Gastroesophageal sphincter (tissue), 4 donors: Measurements from ENCODE around the gene FNDC11. TPM values are rescaled to one million over a fixed set of nuclear protein-coding genes. Genes with fewer than 3 reads are reported as not detected.

ENCODE experiments used
- ATAC-seq: fragments of 150-250 bp; one replicate; pipeline ENCODE4 v1.9.1; 2016; ENCODE audit warnings: mild to moderate bottlenecking, moderate library complexity
- H3K27ac ChIP-seq, 4 donors: fragments of 200-600 bp; sonication (generic) in 3 of 4; 1 replicate in 3 of 4; 2 replicates in 1 of 4; pipeline ENCODE4 v1.5.1; 2016 to 2019
- H3K27me3 ChIP-seq: fragments of 200-600 bp; sonication (generic); one replicate; pipeline ENCODE4 v1.5.1; 2019
- H3K36me3 ChIP-seq, 2 donors: fragments of 200-600 bp; sonication (generic); one replicate each; pipeline ENCODE4 v1.5.1; 2019; ENCODE audit warnings: control low read depth in 1 of 2
- H3K4me1 ChIP-seq, 3 donors: fragments of 200-600 bp; sonication (generic); 1 replicate in 2 of 3; 2 replicates in 1 of 3; pipeline ENCODE4 v1.5.1; 2016 to 2019; ENCODE audit warnings: control low read depth in 2 of 3
- H3K4me3 ChIP-seq, 2 donors: fragments of 200-600 bp; sonication (generic); one replicate each; pipeline ENCODE4 v1.5.1; 2019; ENCODE audit warnings: mild to moderate bottlenecking in 1 of 2, moderate library complexity in 1 of 2
- H3K9me3 ChIP-seq, 3 donors: fragments of 200-600 bp; sonication (generic); one replicate each; pipeline ENCODE4 v1.5.1; 2017 to 2019; ENCODE audit warnings: control low read depth in 2 of 3
- EP300 ChIP-seq: sonication (generic); formaldehyde crosslinking; IDR thresholded peaks from one replicate; pipeline ENCODE4 v1.6.1; 2017; ENCODE audit warnings: antibody characterized with exemption, mild to moderate bottlenecking
- POLR2A ChIP-seq, 2 donors: fragments of 450-650 bp; IDR thresholded peaks; one replicate each; pipeline ENCODE4 v1.6.1; 2017; ENCODE audit warnings: antibody characterized with exemption in 2 of 2, mild to moderate bottlenecking in 2 of 2, moderate library complexity in 1 of 2
- POLR2AphosphoS5 ChIP-seq: sonication (generic); formaldehyde crosslinking; IDR thresholded peaks from one replicate; pipeline ENCODE4 v1.6.1; 2017; ENCODE audit warnings: antibody characterized with exemption
- WGBS, 2 donors: methylation state at CpG; one replicate each; pipeline ENCODE4 v1.1.5; 2018; ENCODE audit warnings: low coverage in 1 of 2; 5-methylcytosine and 5-hydroxymethylcytosine counted together
- total RNA-seq, 4 donors: library from RNA; depleted of rRNA; stranded (reverse); fragments of >200 nt; gene quantifications; one replicate each; pipeline ENCODE4 v1.1.0, GENCODE V29; 2016
- TF ChIP-seq, protein P1 (sequence below), 4 experiments: fragments of 200-600 bp in 2 of 4; fragments of 450-650 bp in 2 of 4; sonication (generic) in 1 of 4; IDR thresholded peaks; one replicate each; pipeline ENCODE4 v1.5.1; 2017 to 2019; ENCODE audit warnings: antibody characterized with exemption in 4 of 4, mild to moderate bottlenecking in 2 of 4, moderate library complexity in 2 of 4

The FNDC11 gene
- total RNA-seq, 4 donors from 2014 or later: 0.27 TPM; not detected in 3

DNA sequence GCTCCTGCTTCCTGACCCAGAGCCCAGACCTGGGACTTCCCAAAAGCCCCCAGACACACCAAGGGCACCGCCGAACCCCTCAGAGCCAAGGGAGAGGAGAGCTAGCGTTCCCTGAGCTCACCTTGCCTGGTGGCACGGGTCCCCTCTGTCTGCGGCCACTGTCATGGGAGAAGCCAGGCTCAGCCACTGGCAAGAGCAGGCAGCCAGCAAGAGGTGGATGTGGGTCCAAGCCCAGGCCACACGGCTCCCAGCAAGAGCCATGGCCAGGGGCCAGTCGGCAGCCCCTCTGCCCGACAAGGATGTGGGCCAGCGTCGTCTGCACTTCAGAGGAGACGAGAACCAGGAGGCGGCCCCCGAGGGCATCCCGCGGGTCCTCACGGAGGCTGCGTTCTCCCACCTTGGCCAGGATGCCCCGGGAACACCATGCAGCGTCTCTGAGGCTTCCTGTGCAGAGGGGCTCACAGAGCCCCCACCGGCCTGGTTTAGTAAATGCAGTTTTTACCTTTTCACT, 35.6 kb upstream of the FNDC11 start:
- Histone ChIP-seq H3K4me3 (no peak overlapping the region), H3K27ac (no peak overlapping the region), H3K4me1 (peaks cover 0 to 40% (median 20%) of the 10 kb centered on the region in 3 donors), H3K9me3 (peaks cover 0 to 4% (median 0%) of the 10 kb centered on the region in 3 donors), H3K36me3 (peaks cover 0 to 18% of the 10 kb centered on the region in 2 donors), H3K27me3 (no peaks in the 10 kb centered on the region)
- no peak for ATAC-seq
- no CpG with 5 or more reads among the region's 20 CpGs for WGBS, 2 donors
- TF ChIP-seq EP300: no peak
- TF ChIP-seq, protein P1, sequence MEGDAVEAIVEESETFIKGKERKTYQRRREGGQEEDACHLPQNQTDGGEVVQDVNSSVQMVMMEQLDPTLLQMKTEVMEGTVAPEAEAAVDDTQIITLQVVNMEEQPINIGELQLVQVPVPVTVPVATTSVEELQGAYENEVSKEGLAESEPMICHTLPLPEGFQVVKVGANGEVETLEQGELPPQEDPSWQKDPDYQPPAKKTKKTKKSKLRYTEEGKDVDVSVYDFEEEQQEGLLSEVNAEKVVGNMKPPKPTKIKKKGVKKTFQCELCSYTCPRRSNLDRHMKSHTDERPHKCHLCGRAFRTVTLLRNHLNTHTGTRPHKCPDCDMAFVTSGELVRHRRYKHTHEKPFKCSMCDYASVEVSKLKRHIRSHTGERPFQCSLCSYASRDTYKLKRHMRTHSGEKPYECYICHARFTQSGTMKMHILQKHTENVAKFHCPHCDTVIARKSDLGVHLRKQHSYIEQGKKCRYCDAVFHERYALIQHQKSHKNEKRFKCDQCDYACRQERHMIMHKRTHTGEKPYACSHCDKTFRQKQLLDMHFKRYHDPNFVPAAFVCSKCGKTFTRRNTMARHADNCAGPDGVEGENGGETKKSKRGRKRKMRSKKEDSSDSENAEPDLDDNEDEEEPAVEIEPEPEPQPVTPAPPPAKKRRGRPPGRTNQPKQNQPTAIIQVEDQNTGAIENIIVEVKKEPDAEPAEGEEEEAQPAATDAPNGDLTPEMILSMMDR (IDR thresholded peaks at IDR 0.05): no peak
- no peak for TF ChIP-seq POLR2A (IDR thresholded peaks at IDR 0.05)
- no peak for TF ChIP-seq POLR2AphosphoS5

DNA sequence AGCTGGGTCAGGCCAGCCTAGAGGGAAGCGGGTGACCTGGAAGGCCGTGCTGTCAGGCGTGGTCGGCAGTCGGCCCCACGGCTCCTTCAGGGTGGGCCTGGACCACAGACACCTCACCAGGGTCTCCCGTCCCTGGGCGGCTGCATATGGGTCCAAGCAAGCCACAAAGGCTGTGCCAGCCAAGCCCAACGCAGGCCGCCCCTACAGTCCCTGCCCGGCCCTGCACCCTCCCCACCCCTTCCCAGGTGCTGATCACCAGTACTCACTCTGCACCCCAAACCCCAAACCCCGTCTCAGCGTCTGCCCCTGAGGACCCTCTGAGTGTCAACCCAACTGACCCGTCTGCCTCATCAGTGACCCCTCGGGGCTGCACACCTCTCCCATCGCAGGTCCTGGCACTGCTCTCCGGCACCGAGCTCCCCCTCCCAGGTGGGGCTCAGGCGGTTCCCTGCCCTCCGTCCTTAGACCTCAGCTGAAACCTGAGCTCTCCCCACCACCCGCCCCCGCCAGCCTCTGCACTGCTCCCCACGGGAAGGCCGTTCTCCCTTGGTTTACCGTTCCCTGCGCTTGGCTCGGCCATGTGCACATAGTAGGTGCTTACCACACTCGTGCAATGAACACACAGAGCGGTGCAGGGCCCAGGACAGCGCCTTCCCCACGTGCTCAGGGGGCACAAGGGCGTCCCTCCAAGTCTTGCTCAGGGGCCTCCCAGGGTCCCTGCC, 34.9 kb upstream of the FNDC11 start:
- H3K27ac ChIP-seq: peak overlapping the region in 3 of 4 donors; percentile 87 to 98 (median 97)
- H3K9me3 ChIP-seq: peaks cover 0 to 4% (median 0%) of the 10 kb centered on the region in 3 donors
- ATAC-seq: no peak
- peaks cover 0 to 23% of the 10 kb centered on the region in 2 donors for H3K36me3 ChIP-seq
- H3K27me3 ChIP-seq: no peaks in the 10 kb centered on the region
- H3K4me3 ChIP-seq: peak overlapping the region in 1 of 2 donors; percentile 99
- no peak for TF ChIP-seq POLR2A (IDR thresholded peaks at IDR 0.05)
- H3K4me1 ChIP-seq: peaks cover 0 to 41% (median 20%) of the 10 kb centered on the region in 3 donors
- WGBS, 2 donors: 61 to 90% methylated on average over 2 to 4 of the region's 32 CpGs

DNA sequence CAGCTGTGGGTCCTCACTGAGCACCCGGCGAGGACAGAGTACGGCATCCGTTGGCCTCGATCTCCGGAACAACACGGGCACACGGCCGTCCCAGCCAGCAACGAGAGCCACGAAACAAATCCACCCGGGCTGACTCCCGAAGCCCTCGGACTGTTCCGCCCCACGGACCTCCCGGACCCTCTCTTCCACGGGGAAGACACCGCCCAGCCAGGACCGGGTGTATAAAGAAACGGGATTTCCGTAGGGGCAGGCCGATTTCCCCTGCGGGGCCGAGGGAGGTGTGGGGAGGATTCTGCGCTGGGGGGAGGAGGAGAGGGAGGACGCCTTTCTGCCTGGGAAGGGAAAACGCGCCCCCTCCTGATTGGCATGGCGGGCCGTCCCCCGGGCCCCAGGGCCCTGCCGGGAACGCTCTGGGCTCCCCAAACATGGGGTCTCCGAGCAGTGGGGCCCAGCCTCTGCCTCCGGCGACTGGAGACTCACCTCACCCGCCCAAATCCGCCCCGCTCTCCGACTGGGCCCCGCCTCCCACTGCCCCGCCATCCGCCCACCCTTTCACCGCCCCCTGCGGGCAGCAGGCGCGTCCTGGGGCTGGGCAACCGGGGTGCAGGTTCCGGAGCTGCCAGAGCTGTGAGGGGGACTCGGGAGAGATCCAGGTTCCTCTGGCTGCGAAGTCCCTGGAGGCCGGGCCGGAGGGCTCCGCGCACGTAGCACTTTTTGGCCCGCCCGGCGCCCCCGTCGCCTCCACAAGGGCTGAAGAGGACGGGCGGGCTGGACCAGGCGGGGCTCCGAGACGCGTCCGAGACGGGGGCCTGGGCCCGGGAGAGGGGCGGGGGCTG, 34.1 kb upstream of the FNDC11 start:
- Histone ChIP-seq H3K4me3 (peak overlapping the region; percentile 62 to 99), H3K4me1 (peaks cover 0 to 41% (median 20%) of the 10 kb centered on the region in 3 donors), H3K36me3 (peaks cover 0 to 23% of the 10 kb centered on the region in 2 donors), H3K27ac (peak overlapping the region; percentile 26 to 98 (median 92)), H3K27me3 (no peaks in the 10 kb centered on the region), H3K9me3 (peaks cover 0 to 4% (median 0%) of the 10 kb centered on the region in 3 donors)
- ATAC-seq: peak; percentile 77
- WGBS, 2 donors: 0% methylated on average over 3 of the region's 72 CpGs; no CpG with 5 or more reads in 1 of the 2 donors
- no peak for TF ChIP-seq POLR2A (IDR thresholded peaks at IDR 0.05)
- TF ChIP-seq, protein P1 (IDR thresholded peaks at IDR 0.05): peak in 3 of 4 experiments; percentile 2 to 63 (median 14)

DNA sequence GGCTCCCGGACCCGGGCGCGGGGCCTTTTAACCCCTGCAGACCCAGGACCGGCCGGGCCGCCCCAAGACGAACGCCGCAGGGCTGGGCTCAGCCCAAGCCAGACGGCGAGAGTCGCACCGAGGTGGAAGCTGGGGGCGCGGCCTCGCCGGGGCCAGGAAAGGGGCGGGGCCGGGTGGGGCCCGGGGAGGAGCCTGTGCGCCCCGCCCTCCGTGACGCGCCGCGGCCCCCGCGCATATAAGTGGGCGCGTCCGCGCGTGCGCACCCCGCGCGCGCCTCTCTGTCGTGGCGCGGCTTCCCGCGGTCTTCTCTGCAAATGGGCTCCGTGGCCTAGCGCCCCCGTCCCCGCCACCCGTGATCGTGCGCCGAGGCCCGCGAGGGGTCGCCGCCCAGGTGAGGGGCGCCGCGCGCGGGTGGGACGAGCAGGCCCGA, 33.4 kb upstream of the FNDC11 start, which contains the start of gene PPDPF:
TSS of gene PPDPF (plus strand) at position 262 of the 430 bp plus-strand sequence. CDS start 544 bp downstream, outside the sequence.
- peaks cover 0 to 41% (median 20%) of the 10 kb centered on the region in 3 donors for H3K4me1 ChIP-seq
- peaks cover 0 to 4% (median 0%) of the 10 kb centered on the region in 3 donors for H3K9me3 ChIP-seq
- peak; percentile 93 for ATAC-seq
- no CpG with 5 or more reads among the region's 64 CpGs for WGBS, 2 donors
- H3K4me3 ChIP-seq: peak within 1 kb of the TSS; percentile 62 to 99
- TF ChIP-seq, protein P1 (IDR thresholded peaks at IDR 0.05): no peak
- TF ChIP-seq POLR2A (IDR thresholded peaks at IDR 0.05) (peak; percentile 89 to 95), POLR2AphosphoS5 (peak; percentile 92), EP300 (no peak)
- H3K36me3 ChIP-seq: peaks cover 0 to 23% of the 10 kb centered on the region in 2 donors
- peak within 1 kb of the TSS; percentile 72 to 98 (median 92) for H3K27ac ChIP-seq
- no peaks in the 10 kb centered on the region for H3K27me3 ChIP-seq
